DOHH2 (cell line): ENCODE results near the gene C14orf180.

Experiments used
- H3F3A ChIP-seq: fragments of 200-600 bp; sonication (generic), shearing (Covaris generic); 2 replicates; pipeline ENCODE4 v1.6.0; 2016; ENCODE audit warnings: antibody characterized with exemption, mild to moderate bottlenecking; ENCODE audit not compliant: control insufficient read depth, insufficient read depth
- H3K27ac ChIP-seq: fragments of 200-600 bp; sonication (generic); 2 replicates; pipeline ENCODE4 v1.5.1; 2014; ENCODE audit warnings: low read depth, mild to moderate bottlenecking, low read length, moderate library complexity
- H3K27me3 ChIP-seq: fragments of 200-600 bp; sonication (generic); 2 replicates; pipeline ENCODE4 v1.6.1; 2014; ENCODE audit warnings: mild to moderate bottlenecking, low read length, mixed read lengths; ENCODE audit not compliant: control insufficient read depth
- H3K36me3 ChIP-seq: fragments of 200-600 bp; sonication (generic); 2 replicates; pipeline ENCODE4 v1.6.1; 2014; ENCODE audit warnings: mild to moderate bottlenecking, low read length, moderate library complexity, mixed read lengths; ENCODE audit not compliant: control insufficient read depth
- H3K4me1 ChIP-seq: fragments of 200-600 bp; sonication (generic); 2 replicates; pipeline ENCODE4 v1.6.1; 2014; ENCODE audit warnings: mild to moderate bottlenecking, low read length, mixed read lengths; ENCODE audit not compliant: control insufficient read depth
- H3K4me2 ChIP-seq: fragments of 200-600 bp; sonication (generic); 2 replicates; pipeline ENCODE4 v1.6.0; 2014; ENCODE audit warnings: mild to moderate bottlenecking, low read length, moderate library complexity
- H3K4me3 ChIP-seq: fragments of 200-600 bp; sonication (generic); 2 replicates; pipeline ENCODE4 v1.5.1; 2014; ENCODE audit warnings: mild to moderate bottlenecking, low read length, mixed read lengths
- H3K79me2 ChIP-seq: fragments of 200-600 bp; sonication (generic); 2 replicates; pipeline ENCODE4 v1.6.1; 2014; ENCODE audit warnings: mild to moderate bottlenecking, low read length, mixed read lengths; ENCODE audit not compliant: control insufficient read depth
- H3K9me2 ChIP-seq: fragments of 200-600 bp; sonication (generic); replicated peaks from 2 replicates; pipeline ENCODE4 v1.6.1; 2014; ENCODE audit warnings: mild to moderate bottlenecking, low read length, mixed read lengths; ENCODE audit not compliant: control insufficient read depth
- H3K9me3 ChIP-seq: fragments of 200-600 bp; sonication (generic); 2 replicates; pipeline ENCODE4 v1.6.1; 2014; ENCODE audit warnings: antibody characterized with exemption, low read length, mixed read lengths; ENCODE audit not compliant: control insufficient read depth, insufficient read depth
- H4K20me1 ChIP-seq: fragments of 200-600 bp; sonication (generic); 2 replicates; pipeline ENCODE4 v1.6.0; 2014; ENCODE audit warnings: low read depth, mild to moderate bottlenecking, antibody characterized with exemption, low read length, moderate library complexity; ENCODE audit not compliant: control insufficient read depth, insufficient read depth
- EZH2phosphoT487 ChIP-seq: fragments of 200-600 bp; sonication (generic); IDR thresholded peaks from 2 replicates; pipeline ENCODE4 v1.6.1; 2017; ENCODE audit warnings: borderline replicate concordance, mild to moderate bottlenecking, antibody characterized with exemption, low read length, moderate library complexity, mixed read lengths
- TF ChIP-seq, protein P1 (sequence below): fragments of 200-600 bp; sonication (generic); IDR thresholded peaks from one replicate; pipeline ENCODE4 v1.5.1; 2014; ENCODE audit warnings: antibody characterized with exemption, mild to moderate bottlenecking, low read depth, low read length; ENCODE audit not compliant: poor library complexity, severe bottlenecking

C14orf180 gene

DNA sequence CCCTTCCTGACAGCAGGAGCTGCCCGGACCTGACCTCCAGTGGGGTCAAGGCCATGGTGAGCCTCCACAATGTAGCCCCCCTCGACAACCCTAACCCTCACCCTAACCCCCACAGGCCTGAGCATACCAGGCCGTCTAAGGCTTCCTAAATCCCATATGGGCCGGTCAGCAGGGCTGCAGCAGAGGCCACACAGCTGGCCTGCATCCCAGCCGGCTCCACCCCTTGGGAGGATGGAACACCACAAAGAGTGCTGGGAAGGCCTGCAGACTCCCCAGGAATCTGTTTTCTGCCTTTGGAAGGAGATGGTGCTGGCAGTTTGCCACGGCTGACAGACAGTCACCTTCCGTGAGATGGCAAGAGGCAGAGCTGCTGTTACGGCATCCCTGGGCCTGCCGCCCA, 22.2 kb downstream of the C14orf180 start:
- Histone ChIP-seq H3K36me3 (no peaks in the 10 kb centered on the region), H3F3A (no peaks in the 10 kb centered on the region), H3K79me2 (no peaks in the 10 kb centered on the region), H4K20me1 (no peaks in the 10 kb centered on the region), H3K4me1 (no peaks in the 10 kb centered on the region), H3K4me3 (no peak overlapping the region), H3K9me3 (no peaks in the 10 kb centered on the region), H3K27ac (no peak overlapping the region), H3K9me2 (no peaks in the 10 kb centered on the region), H3K4me2 (no peak overlapping the region), H3K27me3 (no peaks in the 10 kb centered on the region)
- no peak for TF ChIP-seq EZH2phosphoT487
- TF ChIP-seq, protein P1, sequence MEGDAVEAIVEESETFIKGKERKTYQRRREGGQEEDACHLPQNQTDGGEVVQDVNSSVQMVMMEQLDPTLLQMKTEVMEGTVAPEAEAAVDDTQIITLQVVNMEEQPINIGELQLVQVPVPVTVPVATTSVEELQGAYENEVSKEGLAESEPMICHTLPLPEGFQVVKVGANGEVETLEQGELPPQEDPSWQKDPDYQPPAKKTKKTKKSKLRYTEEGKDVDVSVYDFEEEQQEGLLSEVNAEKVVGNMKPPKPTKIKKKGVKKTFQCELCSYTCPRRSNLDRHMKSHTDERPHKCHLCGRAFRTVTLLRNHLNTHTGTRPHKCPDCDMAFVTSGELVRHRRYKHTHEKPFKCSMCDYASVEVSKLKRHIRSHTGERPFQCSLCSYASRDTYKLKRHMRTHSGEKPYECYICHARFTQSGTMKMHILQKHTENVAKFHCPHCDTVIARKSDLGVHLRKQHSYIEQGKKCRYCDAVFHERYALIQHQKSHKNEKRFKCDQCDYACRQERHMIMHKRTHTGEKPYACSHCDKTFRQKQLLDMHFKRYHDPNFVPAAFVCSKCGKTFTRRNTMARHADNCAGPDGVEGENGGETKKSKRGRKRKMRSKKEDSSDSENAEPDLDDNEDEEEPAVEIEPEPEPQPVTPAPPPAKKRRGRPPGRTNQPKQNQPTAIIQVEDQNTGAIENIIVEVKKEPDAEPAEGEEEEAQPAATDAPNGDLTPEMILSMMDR = no peak

- Histone ChIP-seq H3K4me2 (no peak overlapping the region), H3K4me1 (no peaks in the 10 kb centered on the region), H3K4me3 (no peak overlapping the region), H3K79me2 (no peaks in the 10 kb centered on the region), H3F3A (no peaks in the 10 kb centered on the region), H3K9me3 (no peaks in the 10 kb centered on the region), H3K9me2 (no peaks in the 10 kb centered on the region), H3K27me3 (no peaks in the 10 kb centered on the region), H3K27ac (no peak overlapping the region), H3K36me3 (no peaks in the 10 kb centered on the region), H4K20me1 (no peaks in the 10 kb centered on the region)
- TF ChIP-seq EZH2phosphoT487 = no peak
- TF ChIP-seq, protein P1 = no peak
These were observed 22.9 kb downstream of the C14orf180 start for GRCh38 chr14:104602315-104602932.

DNA sequence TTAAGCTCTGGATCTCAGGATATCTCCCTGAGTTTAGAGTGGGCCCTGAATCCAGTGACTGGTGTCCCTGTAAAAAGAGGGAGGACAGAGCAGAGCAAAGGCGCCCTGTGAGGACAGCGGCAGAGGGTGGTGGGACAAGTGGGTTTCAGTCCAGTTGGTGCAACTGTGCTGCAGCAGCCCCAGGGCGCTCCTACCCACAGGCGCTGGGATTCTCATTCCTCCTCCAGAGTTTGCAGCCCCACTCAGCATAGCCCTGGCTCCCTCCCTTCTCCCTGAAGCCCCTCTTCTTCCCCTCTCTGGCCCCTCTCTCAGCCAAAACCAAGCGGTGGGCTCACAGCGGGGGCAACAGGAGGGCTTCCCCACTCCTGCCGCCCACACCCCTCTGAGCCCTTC, 23.4 kb downstream of the C14orf180 start:
- H3K4me2 ChIP-seq = no peak overlapping the region
- no peak overlapping the region for H3K27ac ChIP-seq
- H3K4me3 ChIP-seq = no peak overlapping the region
- H3K36me3 ChIP-seq = no peaks in the 10 kb centered on the region
- no peaks in the 10 kb centered on the region for H3K27me3 ChIP-seq
- H3K9me3 ChIP-seq = no peaks in the 10 kb centered on the region
- TF ChIP-seq, protein P1 = no peak
- H3K79me2 ChIP-seq = no peaks in the 10 kb centered on the region
- H3K9me2 ChIP-seq = no peaks in the 10 kb centered on the region
- no peaks in the 10 kb centered on the region for H3F3A ChIP-seq
- H4K20me1 ChIP-seq = no peaks in the 10 kb centered on the region
- H3K4me1 ChIP-seq = no peaks in the 10 kb centered on the region
